ENCODE data around the gene BNC2.

Gene BNC2

GRCh38 chr9:16873126-16873802 is 2.8 kb upstream of the BNC2 start:
- TF ChIP-seq CTCF (IDR thresholded peaks at IDR 0.05; ENCODE audit: insufficient read depth, low read length, missing control alignments): no peak
- DNase-seq (ENCODE audit: low read depth, low spot score): no peak
- POLR2A ChIA-PET: no interaction called here
- no peak overlapping the region for H3K4me3 ChIP-seq (ENCODE audit: low read depth, low read length)
- CTCF ChIA-PET: interaction anchor here (0.7 to 1.4 kb wide), 2 partner anchors 9 to 700 kb away, joined by 3 to 4 read pairs; no protein-coding TSS in a partner anchor

GRCh38 chr9:16871336-16872151 is 1.1 kb upstream of the BNC2 start:
- TF ChIP-seq CTCF (IDR thresholded peaks at IDR 0.05; ENCODE audit: insufficient read depth, low read length, missing control alignments): no peak
- DNase-seq (ENCODE audit: low read depth, low spot score): peak; percentile 58
- CTCF ChIA-PET: interaction anchor here (0.8 to 1.4 kb wide), 2 partner anchors 192 to 243 kb away, joined by 3 read pairs; no protein-coding TSS in a partner anchor
- H3K4me3 ChIP-seq (ENCODE audit: low read depth, low read length): peak overlapping the region; percentile 85
- POLR2A ChIA-PET: interaction anchor here (0.6 to 1.1 kb wide), 6 partner anchors 9 to 167 kb away, joined by 3 to 4 read pairs (median 3); no protein-coding TSS in a partner anchor

GRCh38 chr9:16869882-16870595 is 431 bp downstream of the BNC2 start:
- DNase-seq (ENCODE audit: low read depth, low spot score): no peak

GRCh38 chr9:16869131-16869881 is 1.2 kb downstream of the BNC2 start:
- POLR2A ChIA-PET: interaction anchor here (0.5 kb wide), 1 partner anchor 112 kb away, joined by 3 read pairs; no protein-coding TSS in a partner anchor
- peak overlapping the region; percentile 85 for H3K4me3 ChIP-seq (ENCODE audit: low read depth, low read length)
- no peak for TF ChIP-seq CTCF (IDR thresholded peaks at IDR 0.05; ENCODE audit: insufficient read depth, low read length, missing control alignments)
- no peak for DNase-seq (ENCODE audit: low read depth, low spot score)
- CTCF ChIA-PET: interaction anchor here (1.1 kb wide), 1 partner anchor 140 kb away, joined by 3 read pairs; no protein-coding TSS in a partner anchor

More at GRCh38 chr9:16869882-16870595, 431 bp downstream of the BNC2 start:
- ChIA-PET POLR2A (interaction anchor here (0.7 kb wide), 1 partner anchor 839 kb away, joined by 4 read pairs; no protein-coding TSS in a partner anchor), CTCF (no interaction called here)
- peak overlapping the region; percentile 85 for H3K4me3 ChIP-seq (ENCODE audit: low read depth, low read length)
- no peak for TF ChIP-seq CTCF (IDR thresholded peaks at IDR 0.05; ENCODE audit: insufficient read depth, low read length, missing control alignments)

- ChIA-PET POLR2A (interaction anchor here (0.5 kb wide), 1 partner anchor 111 kb away, joined by 3 read pairs; no protein-coding TSS in a partner anchor), CTCF (interaction anchor here (1.1 kb wide), 1 partner anchor 140 kb away, joined by 3 read pairs; no protein-coding TSS in a partner anchor)
- peak overlapping the region; percentile 85 for H3K4me3 ChIP-seq (ENCODE audit: low read depth, low read length)
- DNase-seq (ENCODE audit: low read depth, low spot score): no peak
- no peak for TF ChIP-seq CTCF (IDR thresholded peaks at IDR 0.05; ENCODE audit: insufficient read depth, low read length, missing control alignments)
Measured at GRCh38 chr9:16868701-16869100, 1.8 kb downstream of the BNC2 start.

Data from AG04449 (cell line).